OCI-LY3 (cell line): ENCODE measurements around the gene ENSA.

Experiments
- H2AFZ ChIP-seq: fragments of 200-600, 300-600 bp; shearing (Covaris generic); 2 replicates; pipeline ENCODE4 v1.6.0; 2014; ENCODE audit warnings: antibody characterized with exemption, low read depth, low read length
- H3K27ac ChIP-seq: fragments of 200-600, 300-600 bp; sonication (generic); 2 replicates; pipeline ENCODE4 v1.5.1; 2014; ENCODE audit warnings: mild to moderate bottlenecking, low read length, moderate library complexity, mixed read lengths
- H3K27me3 ChIP-seq: fragments of 200-600, 300-600 bp; sonication (generic); 2 replicates; pipeline ENCODE4 v1.6.1; 2014; ENCODE audit warnings: low read depth, low read length, mixed read lengths
- H3K36me3 ChIP-seq: fragments of 200-600, 300-600 bp; sonication (generic); replicated peaks from 2 replicates; pipeline ENCODE3; 2014; ENCODE audit warnings: low read depth, low read length, mixed read lengths
- H3K4me1 ChIP-seq: fragments of 300-600, 200-600 bp; sonication (generic); 2 replicates; pipeline ENCODE4 v1.6.1; 2014; ENCODE audit warnings: low read length, mixed read lengths
- H3K4me2 ChIP-seq: fragments of 200-600, 300-600 bp; sonication (generic); 2 replicates; pipeline ENCODE4 v1.6.1; 2014; ENCODE audit warnings: low read length, mixed read lengths
- H3K4me3 ChIP-seq: fragments of 300-600, 200-600 bp; sonication (generic); 2 replicates; pipeline ENCODE4 v1.5.1; 2014; ENCODE audit warnings: antibody characterized with exemption, mild to moderate bottlenecking, low read length, moderate library complexity
- H3K79me2 ChIP-seq: fragments of 300-600, 200-600 bp; shearing (Covaris generic); 2 replicates; pipeline ENCODE4 v1.6.1; 2014; ENCODE audit warnings: mild to moderate bottlenecking, low read length, mixed read lengths
- H3K9ac ChIP-seq: fragments of 300-600, 200-600 bp; shearing (Covaris generic); 2 replicates; pipeline ENCODE4 v1.6.0; 2014; ENCODE audit warnings: mild to moderate bottlenecking, low read length, moderate library complexity
- H3K9me3 ChIP-seq: fragments of 200-600, 300-600 bp; shearing (Covaris generic); 2 replicates; pipeline ENCODE4 v1.6.1; 2014; ENCODE audit warnings: low read length, mixed read lengths; ENCODE audit not compliant: insufficient read depth
- H4K20me1 ChIP-seq: fragments of 200-600, 300-600 bp; sonication (generic); 2 replicates; pipeline ENCODE4 v1.6.1; 2016; ENCODE audit warnings: low read length, mixed read lengths; ENCODE audit not compliant: insufficient read depth
- CTCF ChIP-seq: fragments of 200-600, 300-600 bp; sonication (generic); IDR thresholded peaks from 2 replicates; pipeline ENCODE4 v1.5.1; 2014; ENCODE audit warnings: antibody characterized with exemption, low read length, low read depth
- EZH2phosphoT487 ChIP-seq: fragments of 200-600 bp; shearing (Covaris generic); IDR thresholded peaks from 2 replicates; pipeline ENCODE4 v1.6.1; 2018; ENCODE audit warnings: antibody characterized with exemption, mixed run types, low read depth

ENSA gene

DNA sequence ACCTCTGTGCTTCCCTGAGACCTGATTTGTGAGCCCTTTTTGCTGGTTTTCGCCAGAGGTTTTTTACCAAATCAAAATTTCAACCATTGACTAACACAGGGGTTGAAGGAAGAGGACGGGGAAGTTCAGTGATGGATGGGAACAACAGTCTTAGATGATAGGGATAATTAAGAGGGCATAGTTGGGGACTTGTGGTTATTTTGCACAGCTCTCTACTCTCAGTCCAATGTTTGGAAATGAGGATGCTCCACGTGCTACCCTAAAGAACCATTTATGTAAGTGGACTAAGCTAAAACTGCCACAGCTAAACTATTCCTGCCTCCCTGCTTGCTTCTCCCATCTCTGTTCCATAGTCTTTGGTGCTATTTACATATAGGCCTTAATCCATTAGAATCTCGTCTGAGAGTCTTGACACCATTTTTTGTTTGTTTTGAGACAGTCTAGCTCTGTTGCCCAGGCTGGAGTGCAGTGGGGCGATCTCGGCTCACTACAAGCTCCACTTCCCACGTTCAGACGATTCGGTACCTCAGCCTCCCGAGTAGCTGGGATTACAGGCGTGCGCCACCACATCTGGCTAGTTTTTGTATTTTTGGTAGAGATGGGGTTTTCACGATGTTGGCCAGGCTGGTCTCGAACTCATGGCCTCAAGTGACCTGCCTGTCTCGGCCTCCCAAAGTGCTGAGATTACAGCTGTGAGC is 49.3 kb downstream of the ENSA start:
- Histone ChIP-seq H3K4me3 (peak overlapping the region; percentile 78), H3K36me3 (peaks cover 39% of the 10 kb centered on the region), H3K4me1 (peaks cover 24% of the 10 kb centered on the region), H3K27me3 (no peaks in the 10 kb centered on the region), H3K9me3 (no peaks in the 10 kb centered on the region), H2AFZ (peak overlapping the region; percentile 52), H3K79me2 (peaks cover 52% of the 10 kb centered on the region), H3K9ac (peak overlapping the region; percentile 88), H3K27ac (peak overlapping the region; percentile 80), H3K4me2 (peak overlapping the region; percentile 79), H4K20me1 (peaks cover 41% of the 10 kb centered on the region)
- TF ChIP-seq CTCF (no peak), EZH2phosphoT487 (no peak)

DNA sequence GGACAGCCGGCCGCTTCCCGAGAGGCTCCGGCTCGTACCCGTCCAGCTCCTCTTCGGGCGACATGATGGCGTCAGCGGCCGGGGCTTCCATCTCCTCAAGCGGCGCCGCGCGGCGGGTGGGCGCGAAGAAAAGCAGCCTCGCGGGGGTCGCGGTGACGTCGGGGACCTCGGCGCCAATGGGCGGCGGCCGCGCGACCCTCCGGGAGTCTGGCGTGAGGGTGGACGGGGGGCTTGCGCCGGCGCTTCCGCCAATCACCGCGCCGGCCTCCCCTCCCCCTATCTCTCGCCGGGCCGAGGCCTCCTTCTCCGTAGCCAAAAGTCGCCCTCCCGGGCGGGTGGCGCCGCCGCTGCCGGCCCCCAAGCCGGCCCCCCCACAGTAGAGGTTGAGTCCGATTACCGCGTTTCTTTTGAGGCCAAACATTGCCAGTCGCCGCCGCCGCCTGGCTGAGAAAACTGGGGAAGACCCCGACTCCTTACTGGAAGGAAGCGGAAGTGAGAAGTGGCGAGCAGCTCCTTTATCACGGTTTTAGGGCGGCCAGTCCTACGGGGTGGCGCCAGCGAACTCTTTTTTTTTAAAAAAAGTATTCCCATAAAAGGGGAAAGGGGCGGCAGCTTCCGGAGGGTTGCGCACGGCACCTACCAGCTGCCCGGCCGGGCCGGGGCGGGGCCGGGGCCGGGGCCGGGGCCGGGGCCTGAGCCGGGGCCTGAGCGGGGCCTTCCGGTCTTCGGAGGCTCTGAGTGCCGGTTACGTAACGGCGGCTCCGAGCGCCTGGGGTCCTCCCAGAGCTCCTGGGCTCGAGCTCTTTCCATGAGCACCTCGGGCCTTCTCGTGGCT is 50.1 kb downstream of the ENSA start, which contains the start of gene MCL1:
Gene MCL1 (minus strand): TSS at position 501 of the 835 bp plus-strand sequence. CDS start 80 bp downstream, at position 421.
- H3K27ac ChIP-seq = peak within 1 kb of the TSS; percentile 89
- TF ChIP-seq EZH2phosphoT487 = no peak
- no peak for TF ChIP-seq CTCF
- H3K27me3 ChIP-seq = no peaks in the 10 kb centered on the region
- peak within 1 kb of the TSS; percentile 52 for H2AFZ ChIP-seq
- H3K4me1 ChIP-seq = peaks cover 31% of the 10 kb centered on the region
- H3K9me3 ChIP-seq = no peaks in the 10 kb centered on the region
- peak within 1 kb of the TSS; percentile 99 for H3K9ac ChIP-seq
- H4K20me1 ChIP-seq = peaks cover 49% of the 10 kb centered on the region
- H3K36me3 ChIP-seq = peaks cover 47% of the 10 kb centered on the region
- H3K4me3 ChIP-seq = peak within 1 kb of the TSS; percentile 81
- H3K4me2 ChIP-seq = peak within 1 kb of the TSS; percentile 94
- H3K79me2 ChIP-seq = peaks cover 60% of the 10 kb centered on the region

DNA sequence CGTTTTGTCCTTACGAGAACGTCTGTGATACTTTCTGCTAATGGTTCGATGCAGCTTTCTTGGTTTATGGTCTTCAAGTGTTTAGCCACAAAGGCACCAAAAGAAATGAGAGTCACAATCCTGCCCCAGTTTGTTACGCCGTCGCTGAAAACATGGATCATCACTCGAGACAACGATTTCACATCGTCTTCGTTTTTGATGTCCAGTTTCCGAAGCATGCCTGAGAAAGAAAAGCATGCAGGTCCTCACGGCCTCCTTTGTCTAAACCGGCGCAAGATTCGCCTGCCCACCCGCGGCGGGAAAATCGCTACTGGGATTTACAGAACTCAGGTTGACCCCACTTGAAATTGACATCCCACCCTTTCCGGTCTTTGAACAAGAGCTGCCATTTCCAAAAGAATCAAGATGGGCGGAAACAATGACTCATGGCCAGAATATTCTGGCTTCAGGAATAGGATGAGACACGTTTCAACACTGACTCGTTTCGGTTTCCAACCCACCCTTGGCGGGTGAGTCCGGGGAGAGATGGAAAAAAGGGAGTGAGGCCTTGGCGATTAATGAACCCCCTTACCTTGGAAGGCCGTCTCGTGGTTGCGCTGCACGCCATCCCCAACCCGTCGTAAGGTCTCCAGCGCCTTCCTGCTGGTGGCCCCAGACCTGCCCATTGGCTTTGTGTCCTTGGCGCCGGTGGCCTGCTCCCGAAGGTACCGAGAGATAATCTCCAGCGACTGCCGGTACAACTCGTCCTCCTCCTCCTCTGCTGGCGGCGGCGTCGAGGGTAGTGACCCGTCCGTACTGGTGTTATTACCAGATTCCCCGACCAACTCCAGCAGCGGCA is 50.9 kb downstream of the ENSA start:
- peak overlapping the region; percentile 89 for H3K27ac ChIP-seq
- H3K9me3 ChIP-seq = no peaks in the 10 kb centered on the region
- no peaks in the 10 kb centered on the region for H3K27me3 ChIP-seq
- peaks cover 55% of the 10 kb centered on the region for H4K20me1 ChIP-seq
- H3K4me2 ChIP-seq = peak overlapping the region; percentile 94
- TF ChIP-seq EZH2phosphoT487 (no peak), CTCF (no peak)
- peak overlapping the region; percentile 81 for H3K4me3 ChIP-seq
- H3K79me2 ChIP-seq = peaks cover 67% of the 10 kb centered on the region
- peaks cover 40% of the 10 kb centered on the region for H3K4me1 ChIP-seq
- peaks cover 51% of the 10 kb centered on the region for H3K36me3 ChIP-seq
- no peak overlapping the region for H2AFZ ChIP-seq
- peak overlapping the region; percentile 99 for H3K9ac ChIP-seq
